ENCODE results near the gene ZNF74.

DNA sequence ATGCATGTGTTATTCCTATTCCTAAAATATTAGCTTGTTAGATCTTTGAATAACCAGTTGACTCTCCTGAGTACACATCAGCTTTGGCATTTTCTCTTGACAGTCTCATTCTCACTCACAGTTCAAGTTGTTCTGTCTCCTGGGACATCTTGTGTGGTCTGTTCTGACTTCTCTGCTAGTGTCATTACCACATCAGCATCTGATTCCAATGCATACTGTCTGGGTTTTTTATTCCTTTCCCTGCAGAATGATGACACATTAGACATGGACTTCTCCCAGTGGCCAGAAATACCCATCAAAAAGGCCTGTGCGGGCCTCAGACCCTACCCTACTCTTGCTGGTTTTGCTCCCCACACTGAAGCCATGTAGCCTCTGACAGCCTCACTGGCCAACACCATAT, 2.7 kb downstream of the ZNF74 start:
- no peak for TF ChIP-seq POLR2AphosphoS5 (IDR thresholded peaks at IDR 0.05)
- TF ChIP-seq, protein P1, sequence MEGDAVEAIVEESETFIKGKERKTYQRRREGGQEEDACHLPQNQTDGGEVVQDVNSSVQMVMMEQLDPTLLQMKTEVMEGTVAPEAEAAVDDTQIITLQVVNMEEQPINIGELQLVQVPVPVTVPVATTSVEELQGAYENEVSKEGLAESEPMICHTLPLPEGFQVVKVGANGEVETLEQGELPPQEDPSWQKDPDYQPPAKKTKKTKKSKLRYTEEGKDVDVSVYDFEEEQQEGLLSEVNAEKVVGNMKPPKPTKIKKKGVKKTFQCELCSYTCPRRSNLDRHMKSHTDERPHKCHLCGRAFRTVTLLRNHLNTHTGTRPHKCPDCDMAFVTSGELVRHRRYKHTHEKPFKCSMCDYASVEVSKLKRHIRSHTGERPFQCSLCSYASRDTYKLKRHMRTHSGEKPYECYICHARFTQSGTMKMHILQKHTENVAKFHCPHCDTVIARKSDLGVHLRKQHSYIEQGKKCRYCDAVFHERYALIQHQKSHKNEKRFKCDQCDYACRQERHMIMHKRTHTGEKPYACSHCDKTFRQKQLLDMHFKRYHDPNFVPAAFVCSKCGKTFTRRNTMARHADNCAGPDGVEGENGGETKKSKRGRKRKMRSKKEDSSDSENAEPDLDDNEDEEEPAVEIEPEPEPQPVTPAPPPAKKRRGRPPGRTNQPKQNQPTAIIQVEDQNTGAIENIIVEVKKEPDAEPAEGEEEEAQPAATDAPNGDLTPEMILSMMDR (IDR thresholded peaks at IDR 0.05 in 8 of 11, conservative IDR thresholded peaks at IDR 0.05 in 3 of 11), result no peak

Measured in spleen (tissue), 7 donors.